ENCODE data around the gene GPR55. TPM values are rescaled to one million over a fixed set of nuclear protein-coding genes. Genes with fewer than 3 reads are reported as not detected.

GPR55 gene
- polyA plus RNA-seq, 4 donors = 0.16 to 0.55 (median 0.29) TPM

DNA sequence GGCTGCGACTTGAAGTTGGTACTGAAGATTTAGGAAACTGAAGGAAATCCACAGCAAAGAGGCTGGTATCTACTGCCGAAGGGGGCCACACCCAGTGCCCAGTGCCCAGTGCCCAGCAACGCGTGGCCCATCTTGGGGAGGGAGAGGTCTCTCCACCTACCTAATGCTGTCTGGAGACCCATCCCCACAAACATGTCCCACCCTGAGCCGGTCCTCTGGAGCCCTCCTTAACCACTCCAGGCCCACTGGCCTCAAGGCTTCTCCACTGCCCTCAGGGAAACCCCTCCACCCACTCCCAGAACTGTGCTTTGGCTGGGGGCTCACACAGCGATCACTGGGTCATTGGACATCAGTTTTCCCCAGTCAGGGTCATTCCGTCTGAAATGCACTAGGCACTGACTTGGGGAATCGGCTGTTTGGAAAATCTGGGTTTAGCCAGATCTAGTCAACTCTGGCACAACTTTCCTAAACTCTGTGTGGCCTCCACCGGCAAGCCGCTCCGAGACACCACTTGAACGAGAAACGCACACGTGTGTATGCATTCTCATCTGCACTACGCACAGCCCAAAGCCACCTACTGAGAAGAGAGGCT, 20.1 kb downstream of the GPR55 start:
- DNase-seq (ENCODE audit: low read depth in 4 of 4, low spot score in 3 of 4) = no peak

DNA sequence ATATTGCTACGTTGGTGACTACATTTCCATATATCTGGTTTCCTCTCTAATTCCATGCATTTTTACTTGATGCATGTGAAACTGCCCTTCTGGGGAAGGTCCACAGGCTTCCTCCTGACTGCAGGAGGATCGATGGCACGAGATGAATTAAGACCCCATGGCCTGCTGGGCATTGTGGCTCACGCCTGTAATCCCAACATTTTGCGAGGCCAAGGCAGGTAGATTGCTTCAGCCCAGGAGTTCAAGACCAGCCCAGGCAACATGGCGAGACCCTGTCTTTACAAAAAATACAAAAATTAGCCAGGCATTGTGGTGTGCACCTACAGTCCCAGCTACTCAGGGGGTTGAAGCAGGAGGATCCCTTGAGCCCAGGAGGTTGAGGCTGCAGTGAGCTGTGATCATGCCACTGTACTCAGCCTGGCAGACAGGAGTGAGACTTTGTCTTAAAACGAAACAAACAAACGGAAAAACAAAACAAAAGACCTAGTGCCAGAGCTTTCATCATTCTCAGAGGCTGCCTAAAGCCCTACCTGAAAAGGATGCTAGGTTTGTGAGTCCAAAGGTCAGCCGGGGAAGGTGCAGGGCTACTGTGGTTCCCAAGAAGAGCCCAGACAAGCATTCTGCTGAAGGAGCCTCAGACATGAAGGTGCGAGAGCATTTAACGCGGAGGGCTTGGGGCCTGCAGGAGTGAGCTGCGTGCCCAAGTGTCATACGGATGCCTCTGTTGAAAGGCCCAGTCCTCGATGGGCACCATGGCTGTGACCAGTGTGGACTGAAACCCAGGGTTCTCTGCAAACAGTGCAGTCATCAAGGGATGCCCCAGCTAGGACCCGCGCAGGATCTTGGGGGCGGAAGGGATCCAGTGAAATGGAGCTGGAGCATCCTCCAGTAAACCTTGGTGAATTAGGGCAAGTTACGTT, 21.6 kb downstream of the GPR55 start:
- DNase-seq (ENCODE audit: low read depth in 4 of 4, low spot score in 3 of 4) = no peak

DNA sequence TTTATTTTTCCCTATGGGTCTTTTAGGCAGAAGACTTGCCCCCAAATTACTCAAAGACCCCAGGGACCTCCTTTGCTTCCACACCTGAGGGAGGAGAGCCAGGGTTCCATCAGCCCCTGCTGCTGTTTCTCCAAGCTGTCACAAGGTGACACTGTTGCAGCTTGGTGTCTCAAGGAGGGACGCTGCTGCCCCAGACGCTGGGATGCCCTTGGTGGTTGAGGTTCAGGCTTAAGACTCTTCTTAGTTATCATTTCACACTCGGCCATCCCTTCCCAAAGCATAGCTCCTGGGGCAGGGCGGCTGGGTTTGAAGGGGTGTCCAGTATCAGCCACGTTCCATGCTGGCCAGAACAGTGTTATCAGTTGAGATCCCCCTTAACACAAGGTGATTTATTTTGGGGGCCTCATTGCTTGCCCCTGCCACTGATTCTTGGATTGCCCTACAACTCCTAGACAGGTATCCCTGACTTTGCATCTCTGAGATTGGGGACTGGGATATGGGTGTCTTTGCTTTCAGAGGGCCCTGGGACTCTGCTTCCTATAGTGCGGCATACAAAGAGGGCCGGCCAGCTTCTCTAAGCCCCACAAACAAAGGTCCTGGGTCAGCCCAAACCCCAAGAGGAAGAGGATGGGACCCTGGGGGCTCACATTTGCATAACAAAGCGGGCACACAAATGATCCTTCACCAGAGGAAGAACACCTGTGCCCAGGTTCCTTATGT, 22.7 kb downstream of the GPR55 start:
- DNase-seq (ENCODE audit: low read depth in 4 of 4, low spot score in 3 of 4) = no peak

DNA sequence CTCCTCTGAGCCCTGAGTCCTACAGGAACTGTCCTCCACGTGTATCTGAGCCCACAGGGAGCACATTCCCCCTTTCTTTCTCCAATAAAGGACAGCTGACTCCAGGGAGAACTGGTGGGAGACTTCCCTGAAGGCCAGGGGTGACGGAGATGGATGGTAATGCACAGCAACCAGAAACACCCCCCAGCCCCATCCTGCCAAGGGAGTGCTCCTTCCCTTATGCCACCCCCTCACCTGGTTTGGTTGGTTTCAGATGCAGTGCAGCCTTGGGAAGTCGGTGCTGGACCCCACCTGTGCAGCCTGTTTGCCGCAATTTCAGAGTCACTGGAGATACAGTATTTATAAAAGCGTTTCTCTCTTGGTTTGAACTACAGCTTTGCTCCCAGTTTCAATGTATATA, 24.0 kb downstream of the GPR55 start:
- no peak for DNase-seq (ENCODE audit: low read depth in 4 of 4, low spot score in 3 of 4)

DNA sequence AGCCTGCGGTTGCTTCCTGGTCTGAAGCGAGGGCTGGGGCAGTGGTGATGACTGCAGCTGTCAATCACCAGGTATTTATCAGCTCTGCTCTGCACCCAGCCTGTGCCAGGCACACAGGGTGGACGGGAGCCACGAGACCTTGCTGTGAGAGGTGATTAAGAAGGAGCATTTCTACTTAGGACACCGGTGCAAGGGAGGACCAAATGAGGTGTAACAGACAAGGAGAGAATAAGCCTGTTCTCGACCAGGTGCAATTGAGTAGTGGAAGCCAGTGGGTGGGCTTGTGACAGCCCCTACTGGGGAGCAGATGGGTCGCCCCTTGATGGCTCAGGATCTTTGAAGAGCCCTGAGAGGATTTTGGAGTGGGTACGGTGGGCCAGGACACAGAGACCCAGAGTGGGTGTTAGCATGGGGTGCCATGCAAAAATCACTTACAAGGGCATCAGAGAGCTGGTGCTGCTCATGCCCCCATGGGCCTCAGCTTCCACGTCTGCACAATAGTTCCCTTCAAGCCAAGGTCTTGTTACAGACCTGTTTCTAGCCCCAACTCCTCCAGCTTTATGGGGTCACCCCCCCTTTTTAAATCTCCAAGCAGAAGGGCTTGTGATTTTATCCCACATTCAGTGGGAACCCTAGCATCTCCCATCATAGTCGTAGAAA, 24.6 kb downstream of the GPR55 start:
- no peak for DNase-seq (ENCODE audit: low read depth in 4 of 4, low spot score in 3 of 4)

DNA sequence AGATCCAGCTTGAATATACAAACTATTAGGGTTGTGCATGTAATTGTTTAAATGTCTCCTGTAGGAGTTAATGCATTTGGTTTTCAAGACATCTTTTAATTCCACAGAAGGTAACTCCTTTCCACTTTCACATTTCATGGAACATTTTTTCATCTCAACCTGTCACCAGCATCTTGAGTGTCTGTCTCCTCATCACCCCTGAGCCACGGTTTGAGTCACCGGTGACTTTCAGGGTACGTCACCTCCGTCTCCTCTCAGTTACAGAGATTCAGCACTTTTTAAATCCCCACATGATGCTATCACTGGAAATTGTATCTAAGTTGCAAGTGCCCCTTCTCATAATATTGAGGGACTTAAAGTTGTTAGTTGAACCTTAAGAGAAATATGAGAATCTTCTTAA, 25.3 kb downstream of the GPR55 start:
- DNase-seq (ENCODE audit: low read depth in 4 of 4, low spot score in 3 of 4) = no peak

DNA sequence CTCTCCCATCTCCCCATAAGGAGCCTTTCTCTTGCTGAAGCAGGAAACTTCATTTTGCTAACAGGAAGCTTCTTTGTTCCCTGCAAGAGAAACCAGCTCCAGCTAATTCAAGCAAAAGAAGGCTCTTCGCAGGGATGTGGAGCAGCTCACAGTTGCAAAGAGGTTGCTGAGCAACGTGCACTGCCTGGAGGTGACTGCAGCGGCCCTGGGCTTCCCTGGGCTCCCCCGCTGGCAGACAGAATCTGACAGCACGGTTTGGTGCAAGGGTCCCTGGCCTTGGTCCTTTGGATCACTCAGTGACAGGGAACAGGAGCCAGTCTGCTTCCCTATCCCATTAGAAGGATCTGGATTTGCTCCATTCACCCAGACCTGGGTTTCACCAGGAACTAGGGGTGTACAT, 25.8 kb downstream of the GPR55 start:
- no peak for DNase-seq (ENCODE audit: low read depth in 4 of 4, low spot score in 3 of 4)

DNA sequence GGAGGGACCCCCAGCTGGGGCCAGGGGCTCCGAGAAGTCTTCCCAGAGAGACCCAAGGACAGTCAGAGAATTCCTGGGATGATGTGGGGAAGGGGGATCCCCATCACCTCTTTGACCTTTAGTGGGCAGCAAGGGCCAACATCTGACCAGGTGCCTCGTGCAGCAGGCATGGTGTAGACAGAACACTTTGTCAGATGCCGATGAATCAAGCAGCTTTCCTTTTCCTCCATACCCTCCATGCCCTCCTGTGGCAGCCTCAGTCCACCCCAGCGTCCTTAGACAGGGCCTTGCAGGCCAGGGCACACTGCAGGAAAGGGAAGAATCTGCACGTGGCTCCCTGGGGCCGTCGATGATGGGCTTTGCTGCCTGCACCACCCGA, 26.3 kb downstream of the GPR55 start:
- no peak for DNase-seq (ENCODE audit: low read depth in 4 of 4, low spot score in 3 of 4)

DNA sequence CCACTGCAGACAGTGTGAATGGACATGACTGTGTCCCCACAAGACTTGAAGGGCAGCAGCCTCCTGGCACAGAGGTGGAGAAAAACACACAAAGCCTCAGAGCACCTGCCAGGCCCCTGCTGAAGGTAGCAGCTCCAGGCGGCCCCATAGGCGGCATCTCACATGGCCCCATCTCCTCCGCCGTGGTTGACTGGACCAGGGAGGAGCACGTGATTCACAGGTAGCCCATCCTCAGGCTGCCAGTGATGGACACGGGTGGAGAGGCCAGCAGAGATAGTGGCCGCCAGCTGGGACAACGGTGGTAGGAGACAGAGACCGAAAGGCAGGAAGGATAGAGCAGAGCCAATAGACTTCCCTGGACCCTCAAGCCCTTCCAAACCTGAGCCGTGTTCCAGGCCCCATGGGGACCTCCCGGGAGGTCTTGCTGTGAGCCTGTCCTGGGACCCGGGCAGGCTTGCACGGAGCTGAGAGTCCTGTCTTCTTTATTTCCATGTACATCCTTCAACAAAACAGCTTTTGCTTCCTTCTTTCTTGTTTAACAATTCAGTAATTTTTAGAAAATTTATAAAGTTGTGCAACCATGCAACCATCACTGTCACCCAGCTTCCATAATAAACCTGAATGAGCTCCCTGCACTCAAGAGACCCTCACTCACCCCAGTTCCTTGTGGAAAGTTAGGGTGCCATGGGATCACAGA, 26.9 kb downstream of the GPR55 start:
- no peak for DNase-seq (ENCODE audit: low read depth in 4 of 4, low spot score in 3 of 4)

DNA sequence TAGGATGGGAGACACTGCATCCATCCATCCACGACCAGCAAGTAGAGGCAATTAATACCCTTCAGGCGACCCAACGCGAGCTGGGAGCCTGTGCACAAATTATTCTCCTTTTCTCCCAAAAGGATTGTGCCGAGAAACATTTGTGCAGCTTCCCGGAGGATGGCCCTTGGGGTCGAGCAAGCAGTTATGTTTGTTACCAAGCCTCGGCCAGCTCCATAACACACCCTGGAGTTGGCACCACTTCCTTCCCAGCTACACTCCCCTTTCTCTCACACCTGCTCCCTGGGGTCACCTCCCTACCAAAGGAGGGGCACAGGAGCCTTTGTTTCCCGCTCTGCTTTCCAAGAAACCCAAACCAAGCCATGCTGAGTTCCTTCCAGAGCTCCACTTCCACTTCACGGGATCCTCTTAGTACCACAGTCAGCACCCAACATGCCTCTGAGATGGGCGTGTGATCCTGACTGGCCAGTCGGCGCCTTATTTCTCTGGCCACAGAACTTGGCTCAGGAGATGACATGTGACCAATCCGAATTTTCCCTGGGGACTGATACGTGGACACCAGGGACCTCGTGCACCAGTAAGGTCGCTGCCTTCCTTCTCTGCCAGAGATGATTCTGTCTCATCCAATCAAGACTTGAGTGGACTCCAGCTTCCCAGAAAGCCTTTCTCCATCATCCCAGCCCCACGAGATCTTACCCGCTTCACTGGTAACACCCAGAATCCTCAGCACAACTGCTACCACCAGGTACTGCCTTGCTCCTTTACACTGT, 28.5 kb downstream of the GPR55 start:
- DNase-seq (ENCODE audit: low read depth in 4 of 4, low spot score in 3 of 4) = no peak

DNA sequence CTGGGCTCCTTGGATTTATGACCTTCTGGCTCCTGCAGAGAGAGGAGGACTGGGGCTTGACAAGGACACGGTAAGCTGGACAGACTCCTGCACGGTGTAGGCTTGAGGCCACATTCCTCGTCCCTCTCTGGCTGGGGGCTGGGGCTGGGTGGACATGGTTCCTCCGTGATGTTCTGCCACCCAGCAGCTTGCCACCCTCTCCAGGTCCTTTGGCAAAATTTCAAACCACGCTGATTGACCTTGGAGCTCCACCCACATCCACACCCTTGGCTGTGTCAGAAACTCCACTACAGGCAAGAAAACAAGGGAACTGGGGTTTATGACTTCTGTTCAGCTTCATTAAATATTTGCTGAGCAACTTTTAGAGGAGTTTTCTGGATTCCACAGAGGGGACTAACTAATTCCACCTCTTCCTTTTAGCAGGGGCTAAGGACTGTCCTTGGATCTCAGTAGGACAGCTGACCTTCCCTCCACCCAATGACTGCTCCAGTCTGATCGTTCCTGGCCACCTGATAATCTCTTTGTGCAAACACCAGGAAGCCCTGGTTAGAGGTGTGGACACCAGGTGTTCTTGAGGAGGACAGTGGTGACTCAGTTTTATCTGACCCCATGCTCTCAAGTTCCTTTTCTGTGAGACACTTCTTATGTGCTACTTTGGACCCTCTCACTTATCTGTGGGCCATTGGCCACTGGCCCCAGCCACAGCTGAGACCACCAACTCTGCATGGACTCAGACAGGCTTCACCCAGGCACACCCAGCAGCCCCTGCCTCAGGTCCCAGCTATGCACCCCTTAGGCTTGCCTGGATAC, 29.3 kb downstream of the GPR55 start:
- DNase-seq (ENCODE audit: low read depth in 4 of 4, low spot score in 3 of 4) = no peak

DNA sequence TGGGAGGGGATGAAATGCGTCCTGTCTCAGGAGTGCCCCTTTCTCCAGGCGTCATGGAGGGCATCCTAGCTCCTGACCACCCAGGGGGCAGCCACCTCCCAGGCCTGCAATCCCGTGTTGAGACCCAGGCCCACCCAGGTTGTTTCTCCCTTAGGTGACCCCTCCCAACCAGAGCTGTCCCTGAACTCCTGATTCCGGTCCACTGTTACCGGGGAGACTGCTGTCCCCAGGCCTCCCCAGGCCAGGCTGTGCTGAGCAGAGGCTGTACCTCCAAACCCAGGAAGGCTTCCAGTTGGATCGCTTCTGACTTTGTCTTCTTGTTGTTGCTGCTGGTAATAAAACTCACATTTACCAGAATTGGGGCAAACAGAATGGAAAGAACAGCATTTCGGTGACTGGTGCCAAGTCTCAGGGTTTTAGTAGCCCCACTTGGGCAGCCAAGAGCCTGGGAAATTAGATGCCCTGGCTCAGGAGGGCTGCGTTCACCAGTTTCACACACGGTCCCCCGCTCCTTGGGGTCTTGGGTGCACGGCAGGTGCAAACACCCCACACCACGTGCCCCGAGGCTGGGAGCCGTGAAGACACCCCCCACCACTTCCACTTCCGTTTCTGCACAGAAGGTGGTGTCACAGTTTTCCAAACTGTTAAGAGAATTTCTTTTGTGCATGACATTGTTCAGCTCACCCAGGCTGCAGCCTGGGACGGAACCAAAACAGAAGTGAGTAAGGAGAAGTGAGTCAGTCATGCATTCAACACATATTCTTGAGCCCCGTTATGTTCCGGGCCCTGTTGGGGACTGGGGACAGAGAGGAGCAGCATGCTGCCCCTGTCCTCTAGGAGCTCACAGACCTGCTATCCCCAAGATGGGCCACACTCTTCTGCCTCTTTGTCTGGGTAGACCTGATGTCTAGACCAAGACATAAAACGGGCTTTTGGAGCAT, 30.9 kb downstream of the GPR55 start:
- DNase-seq (ENCODE audit: low read depth in 4 of 4, low spot score in 3 of 4) = no peak

DNA sequence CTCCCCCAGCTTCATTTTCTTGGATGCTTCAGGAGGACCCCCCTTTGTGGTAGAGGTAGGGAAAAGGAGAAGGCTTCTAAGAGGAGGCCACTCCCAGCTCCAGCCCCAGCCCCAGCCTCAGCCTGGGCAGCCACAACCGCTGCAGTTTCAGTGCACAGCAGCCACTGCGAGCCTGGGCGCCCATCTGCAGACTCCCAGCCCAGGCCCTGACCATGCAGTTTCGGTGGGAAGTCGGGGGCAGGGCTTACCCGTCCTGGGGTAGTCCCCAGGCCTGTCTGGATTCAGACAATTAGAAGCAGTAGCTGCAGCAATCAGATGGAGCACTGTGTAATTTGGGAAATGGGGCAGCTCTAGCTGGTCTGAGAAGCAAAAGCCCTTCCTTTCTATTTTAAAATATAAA, 31.7 kb downstream of the GPR55 start:
- no peak for DNase-seq (ENCODE audit: low read depth in 4 of 4, low spot score in 3 of 4)

DNA sequence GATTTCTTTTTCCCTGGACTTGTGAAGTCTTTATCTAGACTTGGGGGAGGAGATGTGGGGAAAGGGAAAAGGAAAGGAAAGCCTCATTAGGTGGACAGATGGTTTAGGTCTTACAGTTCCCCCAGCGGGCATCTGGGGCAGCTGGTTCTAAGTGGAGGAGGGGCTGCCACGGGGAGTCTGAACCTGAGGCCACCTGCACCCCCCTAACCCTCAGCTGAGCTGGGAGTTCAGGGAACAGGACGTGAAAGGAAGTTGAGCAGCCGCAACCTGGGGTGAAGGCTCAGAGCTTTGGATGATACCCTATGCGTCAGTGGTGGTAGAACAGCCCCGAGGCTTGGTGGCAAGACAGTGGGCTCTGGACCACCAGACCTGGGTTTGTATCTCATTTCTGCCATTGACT, 33.5 kb downstream of the GPR55 start:
- no peak for DNase-seq (ENCODE audit: low read depth in 4 of 4, low spot score in 3 of 4)

DNA sequence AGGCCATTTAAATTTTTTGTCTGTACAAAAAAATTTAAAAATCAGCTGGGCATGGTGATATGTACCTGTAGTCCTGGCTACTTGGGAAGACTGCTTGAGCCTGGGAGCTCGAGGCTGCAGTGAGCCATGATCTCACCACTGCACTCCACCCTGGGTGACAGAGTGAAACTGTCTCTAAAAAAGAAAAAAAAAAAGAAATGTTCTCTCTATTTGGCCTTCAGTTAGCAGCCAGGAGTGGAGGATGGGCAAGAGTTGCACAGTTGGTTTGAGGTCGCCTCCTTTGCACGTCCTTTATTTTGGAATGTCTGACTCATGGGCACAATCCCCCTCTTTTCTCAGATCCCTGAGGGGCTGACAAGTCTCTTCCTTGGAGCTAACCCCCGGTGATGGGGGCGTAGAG, 34.0 kb downstream of the GPR55 start:
- DNase-seq (ENCODE audit: low read depth in 4 of 4, low spot score in 3 of 4) = no peak

DNA sequence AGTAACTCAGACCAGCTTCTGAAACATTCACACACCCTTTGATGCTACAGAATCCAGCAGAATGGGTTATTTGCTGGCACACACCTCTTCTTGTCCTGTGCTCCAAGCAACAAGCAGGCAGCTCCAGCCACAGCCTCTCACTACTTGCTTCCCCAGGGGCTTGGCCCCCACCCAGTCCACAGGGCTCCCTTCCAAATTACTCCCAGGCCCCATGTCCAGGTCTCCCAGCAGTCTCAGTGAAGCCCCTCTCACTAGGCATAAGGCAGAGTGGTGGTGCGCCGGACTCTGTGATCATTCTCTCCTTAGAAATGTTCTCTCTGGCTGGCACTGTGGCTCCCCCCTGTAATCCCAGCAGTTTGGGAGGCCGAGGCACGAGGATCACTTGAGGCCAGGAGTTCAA, 34.4 kb downstream of the GPR55 start:
- no peak for DNase-seq (ENCODE audit: low read depth in 4 of 4, low spot score in 3 of 4)

DNA sequence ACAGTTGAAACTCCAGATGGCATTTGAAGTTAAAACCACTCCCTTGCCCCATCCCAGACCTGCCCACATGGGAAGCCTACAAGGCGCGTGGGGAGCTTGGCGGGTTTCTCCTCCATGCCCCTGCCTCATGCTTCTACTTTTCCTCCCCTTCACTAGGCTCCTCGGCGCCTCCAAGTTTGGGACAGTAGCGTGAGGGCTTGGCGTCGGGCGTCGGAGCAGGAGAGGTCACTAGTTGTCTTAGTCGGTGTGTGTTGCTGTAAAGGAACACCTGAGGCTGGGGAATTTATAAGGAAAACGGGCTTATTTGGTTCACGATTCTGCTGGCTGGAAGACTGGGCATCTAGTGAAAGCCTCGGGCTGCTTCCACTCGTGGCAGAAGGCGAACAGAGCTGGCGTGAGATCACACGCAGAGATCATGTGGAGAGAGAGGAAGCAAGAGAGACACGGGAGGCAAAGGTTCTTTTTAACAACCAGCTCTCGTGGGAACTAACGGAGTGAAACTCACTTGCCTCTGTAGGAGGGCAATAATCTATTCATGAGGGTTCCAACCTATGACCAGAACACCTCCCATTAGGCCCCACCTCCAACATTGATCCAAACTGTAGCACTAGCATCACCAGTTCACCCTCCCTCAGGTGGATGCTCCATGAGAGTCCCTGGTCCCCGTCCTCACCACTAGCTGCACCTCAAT, 35.0 kb downstream of the GPR55 start:
- DNase-seq (ENCODE audit: low read depth in 4 of 4, low spot score in 3 of 4) = no peak
